Body of pancreas (tissue), 4 donors: Measurements from ENCODE around the gene AP3B1. TPM values are rescaled to one million over a fixed set of nuclear protein-coding genes. Genes with fewer than 3 reads are reported as not detected.

Source experiments
- ATAC-seq: fragments of 150-250 bp; one replicate; pipeline ENCODE4 v1.9.1; 2016
- DNase-seq, 4 donors: peaks; one replicate each; pipeline ENCODE4 v3.0.0-alpha.2; 2019
- H3K27ac ChIP-seq, 4 donors: fragments of 200-600 bp; sonication (generic); 1 replicate in 3 of 4; 2 replicates in 1 of 4; pipeline versions ENCODE4 v1.5.1 to v1.6.1; 2016 to 2019; ENCODE audit warnings: mild to moderate bottlenecking in 1 of 4, mixed read lengths in 1 of 4, moderate library complexity in 1 of 4
- H3K27me3 ChIP-seq, 2 donors: fragments of 200-600 bp; sonication (generic); one replicate each; pipeline ENCODE4 v1.6.0; 2016; ENCODE audit warnings: mild to moderate bottlenecking in 1 of 2
- H3K36me3 ChIP-seq, 2 donors: fragments of 200-600 bp; sonication (generic); replicated peaks in 1 of 2; 2 replicates each; pipeline ENCODE4 v1.5.1; 2016; ENCODE audit warnings: low read depth in 2 of 2; ENCODE audit not compliant: insufficient read depth in 1 of 2
- H3K4me1 ChIP-seq: fragments of 200-600 bp; sonication (generic); one replicate; pipeline ENCODE4 v1.6.0; 2016
- H3K4me3 ChIP-seq, 2 donors: fragments of 200-600 bp; sonication (generic); 1 replicate in 1 of 2; 2 replicates in 1 of 2; pipeline ENCODE4 v1.5.1; 2016 to 2019
- H3K9me3 ChIP-seq, 3 donors: fragments of 200-600 bp; sonication (generic); 1 replicate in 2 of 3; 2 replicates in 1 of 3; pipeline ENCODE4 v1.5.1; 2016
- CTCF ChIP-seq, 7 experiments: fragments of 450-650 bp in 4 of 7; fragments of 200-600 bp in 3 of 7; sonication (generic) in 3 of 7; IDR thresholded peaks; one replicate each; pipeline ENCODE4 v1.5.1; 2016 to 2019; ENCODE audit warnings: antibody characterized with exemption in 7 of 7
- POLR2A ChIP-seq, 3 donors: fragments of 450-650 bp; IDR thresholded peaks; one replicate each; pipeline ENCODE4 v1.6.1; 2016; ENCODE audit warnings: antibody characterized with exemption in 3 of 3, mild to moderate bottlenecking in 2 of 3
- WGBS, 2 donors: methylation state at CpG; one replicate each; pipeline ENCODE4 v1.1.5; 2017; 5-methylcytosine and 5-hydroxymethylcytosine counted together
- intact Hi-C: fragments of 100-400 bp; cut with DNase I; formaldehyde crosslinking; loops from one replicate; pipeline ENCODE4 v1.15.1; 2023
- total RNA-seq, 2 donors: library from RNA; depleted of rRNA; stranded (reverse); fragments of >200 nt; gene quantifications; one replicate each; pipeline ENCODE4 v1.1.0, GENCODE V29; 2016

Gene AP3B1
- total RNA-seq, 2 donors from 2014 or later, result 23.6 to 32.3 TPM

GRCh38 chr5:78251663-78252284 is 42.7 kb downstream of the AP3B1 start:
- H3K36me3 ChIP-seq, result no peaks in the 10 kb centered on the region
- intact Hi-C loops, result no loop called here
- H3K4me1 ChIP-seq, result no peaks in the 10 kb centered on the region
- TF ChIP-seq CTCF (IDR thresholded peaks at IDR 0.05) (no peak), POLR2A (IDR thresholded peaks at IDR 0.05) (no peak)
- no peaks in the 10 kb centered on the region for H3K27me3 ChIP-seq
- DNase-seq (no peak), ATAC-seq (no peak)
- H3K9me3 ChIP-seq, result no peaks in the 10 kb centered on the region
- H3K4me3 ChIP-seq, result no peak overlapping the region
- no peak overlapping the region for H3K27ac ChIP-seq
- WGBS, 2 donors, result 94 to 98% methylated on average over 3 to 7 of the region's 7 CpGs

- ATAC-seq (no peak), DNase-seq (no peak)
- 70 to 79% methylated on average over 8 of the region's 8 CpGs for WGBS, 2 donors
- TF ChIP-seq POLR2A (IDR thresholded peaks at IDR 0.05) (no peak), CTCF (IDR thresholded peaks at IDR 0.05) (no peak)
- H3K9me3 ChIP-seq, result no peaks in the 10 kb centered on the region
- H3K4me3 ChIP-seq, result no peak overlapping the region
- intact Hi-C loops, result no loop called here
- no peak overlapping the region for H3K27ac ChIP-seq
- no peaks in the 10 kb centered on the region for H3K36me3 ChIP-seq
- H3K27me3 ChIP-seq, result no peaks in the 10 kb centered on the region
- no peaks in the 10 kb centered on the region for H3K4me1 ChIP-seq
These were observed 49.4 kb downstream of the AP3B1 start for GRCh38 chr5:78245136-78245535.

GRCh38 chr5:78243639-78244038 is 50.9 kb downstream of the AP3B1 start:
- H3K4me3 ChIP-seq, result no peak overlapping the region
- no peak for ATAC-seq
- no peak for TF ChIP-seq CTCF (IDR thresholded peaks at IDR 0.05)
- no peak for TF ChIP-seq POLR2A (IDR thresholded peaks at IDR 0.05)
- H3K36me3 ChIP-seq, result no peaks in the 10 kb centered on the region
- H3K4me1 ChIP-seq, result no peaks in the 10 kb centered on the region
- no peak for DNase-seq
- H3K27me3 ChIP-seq, result no peaks in the 10 kb centered on the region
- H3K9me3 ChIP-seq, result no peaks in the 10 kb centered on the region
- H3K27ac ChIP-seq, result no peak overlapping the region
- intact Hi-C loops, result no loop called here

GRCh38 chr5:78243091-78243490 is 51.4 kb downstream of the AP3B1 start:
- Histone ChIP-seq H3K27me3 (no peaks in the 10 kb centered on the region), H3K4me3 (no peak overlapping the region), H3K27ac (no peak overlapping the region), H3K4me1 (no peaks in the 10 kb centered on the region), H3K36me3 (no peaks in the 10 kb centered on the region), H3K9me3 (no peaks in the 10 kb centered on the region)
- no peak for ATAC-seq
- TF ChIP-seq POLR2A (IDR thresholded peaks at IDR 0.05), result no peak
- no peak for TF ChIP-seq CTCF (IDR thresholded peaks at IDR 0.05)
- DNase-seq, result no peak
- intact Hi-C loops, result no loop called here
- WGBS, 2 donors, result 91 to 94% methylated on average over 2 of the region's 2 CpGs

- DNase-seq, result no peak
These were observed 52.5 kb downstream of the AP3B1 start for GRCh38 chr5:78242001-78242400.

More at GRCh38 chr5:78242001-78242400, 52.5 kb downstream of the AP3B1 start:
- no peak for TF ChIP-seq CTCF (IDR thresholded peaks at IDR 0.05)
- TF ChIP-seq POLR2A (IDR thresholded peaks at IDR 0.05), result no peak
- Histone ChIP-seq H3K4me3 (no peak overlapping the region), H3K27me3 (no peaks in the 10 kb centered on the region), H3K4me1 (no peaks in the 10 kb centered on the region), H3K9me3 (no peaks in the 10 kb centered on the region), H3K36me3 (no peaks in the 10 kb centered on the region), H3K27ac (no peak overlapping the region)
- intact Hi-C loops, result no loop called here
- no peak for ATAC-seq
- 91 to 96% methylated on average over 1 of the region's 1 CpG for WGBS, 2 donors
